SK-N-MC (cell line): Measurements from ENCODE around the gene MX2.

Experiments used
- DNase-seq: peaks from one replicate; pipeline ENCODE4 v3.0.0-alpha.2; 2011; ENCODE audit warnings: low read depth, low spot score
- H3K27ac ChIP-seq: fragments of 200-600 bp; sonication (generic); 2 replicates; pipeline ENCODE4 v1.5.1; 2016; ENCODE audit warnings: mixed run types
- H3K36me3 ChIP-seq: fragments of 200-600 bp; sonication (generic); 2 replicates; pipeline ENCODE4 v1.6.1; 2017; ENCODE audit warnings: antibody characterized with exemption, low read length, mixed read lengths; ENCODE audit not compliant: insufficient read depth
- H3K4me3 ChIP-seq: fragments of 200-600 bp; sonication (generic); 2 replicates; pipeline ENCODE4 v1.5.1; 2016
- H3K9ac ChIP-seq: fragments of 200-600 bp; sonication (generic); 2 replicates; pipeline ENCODE4 v1.8.0; 2017; ENCODE audit warnings: mixed run types, mixed read lengths; ENCODE audit not compliant: insufficient read length
- H3K9me3 ChIP-seq: fragments of 200-600 bp; sonication (generic); 2 replicates; pipeline ENCODE4 v1.6.1; 2017; ENCODE audit warnings: low read depth, mild to moderate bottlenecking, antibody characterized with exemption, low read length, moderate library complexity, mixed read lengths
- EZH2 ChIP-seq: fragments of 200-600 bp; sonication (generic); IDR thresholded peaks from one replicate; pipeline ENCODE4 v1.6.1; 2017; ENCODE audit warnings: antibody characterized with exemption
- FOXP2 ChIP-seq: optimal IDR thresholded peaks from 2 replicates; pipeline ENCODE3; 2011; ENCODE audit warnings: mild to moderate bottlenecking, moderate library complexity; ENCODE audit not compliant: insufficient read depth; ENCODE audit errors: extremely low read length, control extremely low read depth
- POLR2AphosphoS5 ChIP-seq: IDR thresholded peaks from 2 replicates; pipeline ENCODE4 v1.6.1; 2012; ENCODE audit warnings: mild to moderate bottlenecking, low read depth, low read length, borderline replicate concordance

Gene MX2

DNA sequence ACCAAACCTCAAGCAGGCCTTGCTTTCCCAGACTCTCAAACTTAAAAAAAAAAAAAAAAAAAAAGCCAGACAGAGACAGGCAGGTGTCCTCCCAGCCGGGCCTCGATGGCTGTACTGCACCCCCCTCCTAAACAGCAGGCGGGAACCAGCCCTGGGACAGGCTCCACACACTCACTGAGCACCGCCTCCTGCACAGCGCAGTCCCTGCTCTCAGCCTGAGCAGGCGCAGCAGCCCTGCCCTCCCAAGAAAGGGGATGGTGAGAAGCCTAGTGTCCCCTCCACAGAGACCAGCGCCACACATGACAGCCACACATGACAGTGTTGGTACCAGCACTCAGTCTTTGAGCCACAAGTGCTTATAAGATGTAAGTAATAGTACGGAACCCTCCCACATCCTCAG is 11.9 kb downstream of the MX2 start:
- TF ChIP-seq FOXP2, result no peak
- no peak for TF ChIP-seq POLR2AphosphoS5
- no peak for TF ChIP-seq EZH2
- no peaks in the 10 kb centered on the region for H3K9me3 ChIP-seq
- H3K27ac ChIP-seq, result no peak overlapping the region
- H3K9ac ChIP-seq, result no peak overlapping the region
- no peaks in the 10 kb centered on the region for H3K36me3 ChIP-seq
- no peak for DNase-seq
- H3K4me3 ChIP-seq, result no peak overlapping the region

- Histone ChIP-seq H3K9ac (no peak overlapping the region), H3K27ac (no peak overlapping the region), H3K36me3 (no peaks in the 10 kb centered on the region), H3K9me3 (no peaks in the 10 kb centered on the region), H3K4me3 (no peak overlapping the region)
- no peak for DNase-seq
- no peak for TF ChIP-seq POLR2AphosphoS5
- TF ChIP-seq FOXP2, result no peak
- TF ChIP-seq EZH2, result no peak
Observed at GRCh38 chr21:41374177-41374712, 12.4 kb downstream of the MX2 start.

DNA sequence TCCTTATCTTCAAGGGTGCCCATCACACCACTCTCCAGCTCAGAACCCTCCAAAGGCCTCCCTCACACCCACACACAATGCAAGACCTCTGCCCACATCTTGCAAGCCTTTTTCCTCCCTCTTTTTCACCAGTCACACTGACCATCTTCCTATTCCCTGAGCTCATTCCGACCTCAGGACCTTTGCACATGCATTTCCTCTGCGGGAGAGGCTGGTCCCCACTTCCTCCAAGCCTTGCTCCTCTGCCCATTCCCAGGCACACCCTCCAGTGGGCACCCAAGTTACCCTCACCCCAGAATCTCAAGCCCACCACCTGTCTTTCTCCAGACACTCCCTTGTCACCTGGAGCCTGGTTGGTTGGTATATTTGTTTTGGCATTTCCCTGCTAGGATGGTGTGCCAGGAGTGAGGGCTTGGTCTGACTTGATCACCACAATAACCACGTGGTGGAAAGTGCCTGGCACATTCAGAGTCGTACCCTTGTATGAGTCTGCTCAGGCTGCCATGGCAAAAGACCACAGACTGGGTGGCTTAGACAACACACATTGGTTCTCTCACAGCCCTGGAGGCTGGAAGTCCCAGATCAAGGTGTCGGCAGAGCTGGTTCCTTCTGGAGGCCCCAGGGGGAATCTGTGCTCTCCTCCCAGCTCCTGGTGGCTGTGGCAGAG is 13.2 kb downstream of the MX2 start:
- H3K27ac ChIP-seq, result no peak overlapping the region
- H3K9me3 ChIP-seq, result no peaks in the 10 kb centered on the region
- H3K4me3 ChIP-seq, result no peak overlapping the region
- DNase-seq, result no peak
- H3K9ac ChIP-seq, result no peak overlapping the region
- no peak for TF ChIP-seq FOXP2
- TF ChIP-seq POLR2AphosphoS5, result no peak
- TF ChIP-seq EZH2, result no peak
- no peaks in the 10 kb centered on the region for H3K36me3 ChIP-seq

GRCh38 chr21:41375875-41376274 is 14.0 kb downstream of the MX2 start:
- DNase-seq, result no peak
- no peak overlapping the region for H3K9ac ChIP-seq
- no peaks in the 10 kb centered on the region for H3K9me3 ChIP-seq
- no peak overlapping the region for H3K27ac ChIP-seq
- no peak overlapping the region for H3K4me3 ChIP-seq
- no peaks in the 10 kb centered on the region for H3K36me3 ChIP-seq
- TF ChIP-seq EZH2, result no peak
- no peak for TF ChIP-seq FOXP2
- TF ChIP-seq POLR2AphosphoS5, result no peak

GRCh38 chr21:41377715-41378114 is 15.9 kb downstream of the MX2 start:
- Histone ChIP-seq H3K27ac (no peak overlapping the region), H3K9ac (no peak overlapping the region), H3K4me3 (no peak overlapping the region), H3K9me3 (no peaks in the 10 kb centered on the region), H3K36me3 (no peaks in the 10 kb centered on the region)
- TF ChIP-seq POLR2AphosphoS5 (no peak), FOXP2 (no peak), EZH2 (no peak)
- no peak for DNase-seq

GRCh38 chr21:41378849-41379248 is 17.0 kb downstream of the MX2 start:
- Histone ChIP-seq H3K9ac (no peak overlapping the region), H3K4me3 (no peak overlapping the region), H3K36me3 (no peaks in the 10 kb centered on the region), H3K9me3 (no peaks in the 10 kb centered on the region), H3K27ac (no peak overlapping the region)
- no peak for TF ChIP-seq FOXP2
- TF ChIP-seq POLR2AphosphoS5, result no peak
- TF ChIP-seq EZH2, result no peak
- no peak for DNase-seq

DNA sequence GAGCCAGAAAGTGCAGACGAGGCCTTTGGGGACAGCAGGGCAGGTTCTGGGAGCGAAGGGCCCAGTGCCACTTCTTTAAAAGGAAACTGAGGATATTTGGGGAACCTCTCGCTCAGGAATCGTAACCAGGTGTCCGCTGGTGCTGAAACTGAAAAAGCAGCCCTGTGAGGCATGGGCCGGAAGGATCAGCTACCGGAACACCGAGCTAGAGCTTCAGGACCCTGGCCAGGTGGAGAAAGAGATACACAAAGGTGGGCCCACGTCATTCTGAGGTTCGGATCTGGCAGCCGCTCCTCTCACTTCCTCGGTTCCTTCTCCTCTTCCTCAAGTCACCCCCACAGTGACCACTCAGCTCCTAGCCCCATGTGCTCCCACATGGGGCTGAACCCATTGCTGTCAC is 18.1 kb downstream of the MX2 start:
- TF ChIP-seq POLR2AphosphoS5 (no peak), FOXP2 (no peak), EZH2 (no peak)
- no peak overlapping the region for H3K9ac ChIP-seq
- no peaks in the 10 kb centered on the region for H3K36me3 ChIP-seq

DNA sequence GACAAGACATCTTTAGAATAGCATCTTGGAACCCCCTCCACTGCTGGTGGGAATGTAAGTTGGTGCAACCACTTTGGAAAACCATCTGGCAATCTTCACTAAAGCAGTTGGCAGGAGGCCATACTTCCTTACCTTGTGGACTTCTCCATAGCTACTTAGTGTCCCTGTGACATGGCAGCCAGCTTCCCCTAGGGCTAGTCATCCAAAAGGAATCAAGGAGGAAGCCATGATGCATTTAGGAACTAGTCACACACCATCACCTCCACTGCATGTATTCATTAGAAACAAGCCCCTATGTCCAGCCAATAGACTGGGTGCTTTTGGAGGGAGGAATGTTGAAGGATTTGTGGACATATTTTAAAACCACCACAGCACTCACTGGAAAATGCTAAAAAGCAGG is 19.9 kb downstream of the MX2 start:
- no peak overlapping the region for H3K9ac ChIP-seq
- H3K4me3 ChIP-seq, result no peak overlapping the region
- H3K9me3 ChIP-seq, result no peaks in the 10 kb centered on the region
- DNase-seq, result no peak
- no peaks in the 10 kb centered on the region for H3K36me3 ChIP-seq
- no peak overlapping the region for H3K27ac ChIP-seq
- no peak for TF ChIP-seq EZH2
- TF ChIP-seq FOXP2, result no peak
- TF ChIP-seq POLR2AphosphoS5, result no peak

More for the DNA sequence above, 18.1 kb downstream of the MX2 start:
- Histone ChIP-seq H3K27ac (no peak overlapping the region), H3K9me3 (no peaks in the 10 kb centered on the region), H3K4me3 (no peak overlapping the region)
- no peak for DNase-seq

GRCh38 chr21:41387042-41387819 is 25.4 kb downstream of the MX2 start:
- H3K4me3 ChIP-seq, result no peak overlapping the region
- no peak overlapping the region for H3K27ac ChIP-seq
- no peak for TF ChIP-seq FOXP2
- no peak for TF ChIP-seq EZH2
- TF ChIP-seq POLR2AphosphoS5, result no peak
- no peak for DNase-seq
- no peaks in the 10 kb centered on the region for H3K9me3 ChIP-seq
- H3K9ac ChIP-seq, result no peak overlapping the region
- H3K36me3 ChIP-seq, result no peaks in the 10 kb centered on the region
